ENCODE data around the gene RFX2. TPM values are rescaled to one million over a fixed set of nuclear protein-coding genes. Genes with fewer than 3 reads are reported as not detected.
A peak's percentile ranks its signal among the peaks of the same experiment; 100 is the strongest.

Gene RFX2
- total RNA-seq, 1 donor from 2014 or later = 6.2 TPM

- Histone ChIP-seq H3K36me3 (no peaks in the 10 kb centered on the region), H3K9ac (no peak overlapping the region), H3K9me3 (ENCODE audit: low read depth) (no peaks in the 10 kb centered on the region), H2AFZ (replicated peaks) (no peak overlapping the region), H3K27me3 (peaks cover 37% of the 10 kb centered on the region), H4K20me1 (ENCODE audit: low read depth) (no peaks in the 10 kb centered on the region), H3K27ac (no peak overlapping the region), H3K79me2 (ENCODE audit: low read depth) (no peaks in the 10 kb centered on the region), H3F3A (ENCODE audit: low read depth) (peaks cover 8% of the 10 kb centered on the region), H3K4me2 (no peak overlapping the region), H3K4me3 (no peak overlapping the region), H3K4me1 (peaks cover 24% of the 10 kb centered on the region)
- Mint-ChIP-seq H3K4me3 (no peak overlapping the region), H3K36me3 (peaks cover 9% of the 10 kb centered on the region), H3K4me1 (peaks cover 46% of the 10 kb centered on the region), H3K27ac (no peak overlapping the region), H3K27me3 (ENCODE audit: insufficient read depth, low read depth) (peaks cover 2% of the 10 kb centered on the region), H3K9me3 (no peaks in the 10 kb centered on the region)
- TF ChIP-seq CTCF (IDR thresholded peaks at IDR 0.05) (no peak), EZH2 (IDR thresholded peaks at IDR 0.05) (no peak), EZH2phosphoT487 (IDR thresholded peaks at IDR 0.05) (no peak)
- DNase-seq (ENCODE audit: low spot score) = no peak
Measured at GRCh38 chr19:6095760-6096159, 14.5 kb downstream of the RFX2 start.

- H3F3A ChIP-seq (ENCODE audit: low read depth) = peaks cover 3% of the 10 kb centered on the region
- no peak overlapping the region for H3K9ac ChIP-seq
- Mint-ChIP-seq H3K27ac (peak overlapping the region; percentile 93), H3K4me1 (peaks cover 42% of the 10 kb centered on the region), H3K27me3 (ENCODE audit: insufficient read depth, low read depth) (peaks cover 2% of the 10 kb centered on the region), H3K36me3 (peaks cover 11% of the 10 kb centered on the region), H3K9me3 (peaks cover 4% of the 10 kb centered on the region), H3K4me3 (peak overlapping the region; percentile 72)
- H3K27me3 ChIP-seq = peaks cover 37% of the 10 kb centered on the region
- peak overlapping the region; percentile 20 for H3K4me3 ChIP-seq
- H4K20me1 ChIP-seq (ENCODE audit: low read depth) = no peaks in the 10 kb centered on the region
- peak; percentile 58 for DNase-seq (ENCODE audit: low spot score)
- no peak for TF ChIP-seq EZH2 (IDR thresholded peaks at IDR 0.05)
- TF ChIP-seq CTCF (IDR thresholded peaks at IDR 0.05) = no peak
- TF ChIP-seq EZH2phosphoT487 (IDR thresholded peaks at IDR 0.05) = no peak
- no peaks in the 10 kb centered on the region for H3K9me3 ChIP-seq (ENCODE audit: low read depth)
- no peaks in the 10 kb centered on the region for H3K36me3 ChIP-seq
- H3K4me1 ChIP-seq = peaks cover 19% of the 10 kb centered on the region
- no peaks in the 10 kb centered on the region for H3K79me2 ChIP-seq (ENCODE audit: low read depth)
- peak overlapping the region; percentile 69 for H3K4me2 ChIP-seq
- H3K27ac ChIP-seq = no peak overlapping the region
- H2AFZ ChIP-seq (replicated peaks) = no peak overlapping the region
Measured at GRCh38 chr19:6092329-6093286, 17.7 kb downstream of the RFX2 start.

GRCh38 chr19:6091771-6092291, 18.5 kb downstream of the RFX2 start:
- Histone ChIP-seq H3K4me1 (peaks cover 26% of the 10 kb centered on the region), H3K4me3 (peak overlapping the region; percentile 20), H3K27ac (no peak overlapping the region), H3K9me3 (ENCODE audit: low read depth) (no peaks in the 10 kb centered on the region), H2AFZ (replicated peaks) (no peak overlapping the region), H3K36me3 (no peaks in the 10 kb centered on the region), H4K20me1 (ENCODE audit: low read depth) (no peaks in the 10 kb centered on the region), H3K27me3 (peaks cover 37% of the 10 kb centered on the region), H3K9ac (no peak overlapping the region), H3F3A (ENCODE audit: low read depth) (peaks cover 11% of the 10 kb centered on the region), H3K4me2 (peak overlapping the region; percentile 69), H3K79me2 (ENCODE audit: low read depth) (no peaks in the 10 kb centered on the region)
- H3K9me3 Mint-ChIP-seq = peaks cover 4% of the 10 kb centered on the region
- peak overlapping the region; percentile 93 for H3K27ac Mint-ChIP-seq
- H3K27me3 Mint-ChIP-seq (ENCODE audit: insufficient read depth, low read depth) = peaks cover 4% of the 10 kb centered on the region
- peak overlapping the region; percentile 72 for H3K4me3 Mint-ChIP-seq
- TF ChIP-seq EZH2 (IDR thresholded peaks at IDR 0.05) (no peak), EZH2phosphoT487 (IDR thresholded peaks at IDR 0.05) (no peak), CTCF (IDR thresholded peaks at IDR 0.05) (no peak)
- H3K36me3 Mint-ChIP-seq = peaks cover 9% of the 10 kb centered on the region
- H3K4me1 Mint-ChIP-seq = peaks cover 50% of the 10 kb centered on the region
- no peak for DNase-seq (ENCODE audit: low spot score)
